ENCODE results near the gene MED10.

- TF ChIP-seq CTCF (conservative IDR thresholded peaks at IDR 0.05; ENCODE audit: low read depth, low read length) (no peak), EZH2 (IDR thresholded peaks at IDR 0.05; ENCODE audit: low read length, unreplicated experiment) (no peak), EZH2phosphoT487 (IDR thresholded peaks at IDR 0.05; ENCODE audit: borderline replicate concordance, low read length) (no peak)
Observed at GRCh38 chr5:6399980-6400910, 21.9 kb upstream of the MED10 start.
